GM12874 (cell line): ENCODE data around the gene CC2D1A.

ENCODE experiments used
- CTCF ChIP-seq: IDR thresholded peaks from 2 replicates; pipeline ENCODE4 v1.5.1; 2011; ENCODE audit warnings: low read depth, mild to moderate bottlenecking, control low read depth, low read length, moderate library complexity; ENCODE audit not compliant: insufficient read depth

CC2D1A gene

GRCh38 chr19:13872339-13872694, 33.7 kb upstream of the CC2D1A start:
- no peak for TF ChIP-seq CTCF

- TF ChIP-seq CTCF, result peak; percentile 45
Measured at GRCh38 chr19:13872695-13873389, 33.2 kb upstream of the CC2D1A start.

GRCh38 chr19:13873834-13874515, 32.0 kb upstream of the CC2D1A start:
- TF ChIP-seq CTCF, result no peak

- TF ChIP-seq CTCF, result no peak
Measured at GRCh38 chr19:13875824-13876223, 30.2 kb upstream of the CC2D1A start.

- TF ChIP-seq CTCF, result no peak
Measured at GRCh38 chr19:13876834-13877233, 29.2 kb upstream of the CC2D1A start, which contains the start of gene NANOS3. TSS of gene NANOS3 (plus strand) at chr19:13877134. CDS start at chr19:13877249, 115 bp downstream.

- no peak for TF ChIP-seq CTCF
Measured at GRCh38 chr19:13877303-13877702, 28.7 kb upstream of the CC2D1A start.

GRCh38 chr19:13880059-13881043, 25.6 kb upstream of the CC2D1A start:
- TF ChIP-seq CTCF, result peak; percentile 98
